Naive thymus-derived CD8-positive, alpha-beta T cell (primary cell): ENCODE data around the gene SCYL2. TPM values are rescaled to one million over a fixed set of nuclear protein-coding genes. Genes with fewer than 3 reads are reported as not detected.
"Not testable (repeated sequence)": the region's sequence is repeated elsewhere in the genome, so short reads cannot be mapped to it uniquely, and the experiment has no call there.

Source experiments
- ATAC-seq, 2 donors: fragments of 150-1000 bp; cut with Tn5 transposase in 1 of 2; sonication (Bioruptor Pico), chemical (Tn5 transposase) in 1 of 2; 1 replicate in 1 of 2; 2 replicates in 1 of 2; pipeline ENCODE4 v1.10.0; 2021; ENCODE audit warnings: mild to moderate bottlenecking in 2 of 2, moderate library complexity in 2 of 2
- POLR2A ChIA-PET: fragments of 350-600 bp; sonication (Branson Sonifier 250); formaldehyde crosslinking; loops from one replicate; lab custom pipeline; 2021; ENCODE audit warnings: antibody characterized with exemption; lab: Charles Lee
- DNase-seq, 10 donors: peaks; one replicate each; pipeline versions ENCODE4 v3.0.0 to v3.0.0-alpha.2; 2020 to 2022
- H3K27ac Mint-ChIP-seq, 10 donors: one replicate each; pipeline ENCODE4 v1.8.0; 2020 to 2022; ENCODE audit warnings: mild to moderate bottlenecking in 10 of 10, mixed read lengths in 10 of 10, moderate library complexity in 4 of 10, inconsistent platforms in 1 of 10
- H3K27me3 Mint-ChIP-seq, 5 donors: one replicate each; pipeline ENCODE4 v1.8.0; 2021 to 2022; ENCODE audit warnings: mixed read lengths in 5 of 5
- H3K36me3 Mint-ChIP-seq, 3 donors: one replicate each; pipeline ENCODE4 v1.8.0; 2020 to 2022; ENCODE audit warnings: mixed read lengths in 3 of 3, mild to moderate bottlenecking in 2 of 3, inconsistent platforms in 1 of 3
- H3K4me1 Mint-ChIP-seq, 4 donors: one replicate each; pipeline ENCODE4 v1.8.0; 2021 to 2022; ENCODE audit warnings: mixed read lengths in 4 of 4
- H3K4me3 Mint-ChIP-seq, 10 donors: one replicate each; pipeline ENCODE4 v1.8.0; 2020 to 2022; ENCODE audit warnings: mild to moderate bottlenecking in 10 of 10, mixed read lengths in 10 of 10, moderate library complexity in 6 of 10, inconsistent platforms in 1 of 10
- H3K9me3 Mint-ChIP-seq, 9 donors: one replicate each; pipeline ENCODE4 v1.8.0; 2020 to 2022; ENCODE audit warnings: mixed read lengths in 9 of 9, mild to moderate bottlenecking in 3 of 9, inconsistent platforms in 1 of 9, moderate library complexity in 1 of 9
- polyA plus RNA-seq, 3 donors: library from polyadenylated mRNA; unstranded; fragments of 300-500 nt; fragmentation: Illumina TruSeq; gene quantifications; one replicate each; pipeline ENCODE4 v1.2.3, GENCODE V29; 2021
- total RNA-seq, 8 experiments: library from RNA in 2 of 8; stranded (reverse) in 2 of 8; gene quantifications; one replicate each; pipeline ENCODE4 v1.2.3 and lab custom pipeline; 2021 to 2026

The SCYL2 gene
- total and polyA plus RNA-seq, 5 experiments from 2014 or later = 15.9 to 52.3 (median 18.6) TPM

DNA sequence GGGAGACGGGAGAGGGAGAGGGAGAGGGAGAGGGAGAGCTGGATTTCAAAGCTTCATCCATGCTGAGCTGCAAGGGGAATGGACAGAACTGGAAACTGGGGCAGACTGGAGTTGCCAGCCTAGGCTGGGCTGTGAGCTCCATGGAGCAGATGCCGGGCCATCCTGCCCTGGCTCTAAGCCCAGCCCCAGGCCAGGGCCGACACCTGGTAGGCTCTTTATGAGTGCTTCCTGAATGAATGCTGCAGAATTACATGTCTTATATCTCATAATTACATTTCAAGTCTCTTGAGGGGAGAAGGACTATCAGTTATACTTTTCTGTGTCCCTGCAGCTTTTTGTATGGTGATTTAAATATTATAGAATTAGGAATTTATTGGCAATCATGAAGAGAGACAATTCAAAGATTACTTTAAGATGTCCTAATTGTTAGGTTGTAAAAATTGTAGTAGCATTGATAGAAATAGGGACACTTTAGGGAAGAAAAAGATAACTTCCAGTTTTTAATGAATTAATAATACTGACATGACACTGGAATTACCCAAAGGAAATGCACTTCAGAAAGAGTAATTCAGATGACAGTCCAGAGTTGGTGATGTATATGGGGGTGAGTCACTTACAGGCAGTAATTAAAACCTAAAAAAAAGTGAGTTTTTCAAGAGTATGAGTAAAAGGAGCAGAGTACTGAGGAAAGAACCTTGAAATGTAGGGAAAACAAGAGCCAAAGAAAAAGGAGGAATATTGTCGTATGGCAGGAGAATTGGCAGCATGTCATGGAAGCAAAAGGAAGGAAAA is 29.0 kb downstream of the SCYL2 start:
- Mint-ChIP-seq H3K9me3 (peaks cover 0 to 18% (median 5%) of the 10 kb centered on the region in 9 donors), H3K27me3 (no peaks in the 10 kb centered on the region), H3K27ac (peak overlapping the region in 2 of 10 donors; percentile 9 to 36), H3K4me3 (no peak overlapping the region), H3K4me1 (no peaks in the 10 kb centered on the region), H3K36me3 (peaks cover 28 to 63% (median 49%) of the 10 kb centered on the region in 3 donors)
- ATAC-seq (no peak), DNase-seq (no peak)
- POLR2A ChIA-PET = no interaction called here

DNA sequence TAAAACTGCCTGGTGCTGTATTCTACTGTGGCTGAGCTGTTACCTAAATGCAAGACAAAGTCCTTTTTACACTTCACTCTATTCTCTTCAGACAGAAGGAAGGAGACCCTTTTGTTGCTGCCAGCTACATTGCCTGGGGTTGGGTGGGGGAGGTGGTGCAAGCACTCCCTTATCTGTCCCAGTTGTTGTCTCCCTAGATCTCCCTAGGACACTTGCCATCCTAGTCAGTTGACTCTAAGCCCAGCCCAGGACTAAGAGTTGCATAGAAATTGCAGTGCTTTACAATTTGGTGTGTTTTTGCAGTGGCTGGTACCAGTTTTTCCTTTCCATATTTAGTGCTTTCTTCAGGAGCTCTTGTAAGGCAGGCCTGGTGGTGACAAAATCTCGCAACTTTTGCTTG is 35.1 kb downstream of the SCYL2 start:
- Mint-ChIP-seq H3K4me3 (no peak overlapping the region), H3K27ac (no peak overlapping the region), H3K36me3 (peaks cover 49 to 84% (median 78%) of the 10 kb centered on the region in 3 donors), H3K9me3 (peaks cover 0 to 40% (median 17%) of the 10 kb centered on the region in 9 donors), H3K27me3 (no peaks in the 10 kb centered on the region), H3K4me1 (peaks cover 0 to 7% (median 2%) of the 10 kb centered on the region in 4 donors)
- POLR2A ChIA-PET = no interaction called here
- ATAC-seq (no peak), DNase-seq (no peak)

DNA sequence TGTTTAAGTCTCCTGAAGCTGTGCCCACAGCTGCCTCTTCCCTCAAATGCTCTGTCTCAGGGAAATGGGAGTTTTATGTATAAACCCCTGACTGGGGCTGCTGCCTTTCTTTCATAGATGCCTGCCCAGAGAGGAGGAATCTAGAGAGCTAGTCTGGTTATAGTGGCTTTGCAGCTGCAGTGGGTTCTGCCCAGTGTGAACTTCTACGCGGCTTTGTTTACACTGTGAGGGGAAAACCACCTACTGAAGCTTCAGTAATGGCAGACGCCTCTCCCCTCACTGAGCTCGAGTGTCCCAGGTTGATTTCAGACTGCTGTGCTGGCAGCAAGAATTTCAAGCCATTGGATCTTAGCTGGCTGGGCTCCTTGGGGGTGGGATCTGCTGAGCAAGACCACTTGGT is 36.9 kb downstream of the SCYL2 start:
- DNase-seq (no peak), ATAC-seq (no peak)
- Mint-ChIP-seq H3K27me3 (no peaks in the 10 kb centered on the region), H3K27ac (no peak overlapping the region), H3K9me3 (peaks cover 0 to 40% (median 17%) of the 10 kb centered on the region in 9 donors), H3K4me1 (peaks cover 0 to 9% (median 2%) of the 10 kb centered on the region in 4 donors), H3K4me3 (no peak overlapping the region), H3K36me3 (peaks cover 49 to 80% (median 66%) of the 10 kb centered on the region in 3 donors)
- POLR2A ChIA-PET = no interaction called here

DNA sequence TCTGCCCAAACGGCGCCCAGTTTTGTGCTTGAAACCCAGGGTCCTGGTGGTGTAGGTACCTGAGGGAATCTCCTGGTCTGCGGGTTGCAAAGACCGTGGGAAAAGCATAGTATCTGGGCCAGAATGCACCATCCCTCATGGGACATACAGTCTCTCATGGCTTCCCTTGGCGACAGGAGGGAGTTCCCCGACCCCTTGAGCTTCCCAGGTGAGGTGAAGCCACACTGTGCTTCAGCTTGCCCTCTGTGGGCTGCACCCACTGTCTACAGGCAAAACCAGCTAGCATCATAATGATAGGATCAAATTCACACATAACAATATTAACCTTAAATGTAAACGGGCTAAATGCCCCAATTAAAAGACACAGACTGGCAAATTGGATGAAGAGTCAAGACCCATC is 37.4 kb downstream of the SCYL2 start:
- H3K4me1 Mint-ChIP-seq, H3K27me3 Mint-ChIP-seq, POLR2A ChIA-PET, ATAC-seq, H3K4me3 Mint-ChIP-seq, DNase-seq: not testable (repeated sequence)
- peaks cover 46 to 75% (median 62%) of the 10 kb centered on the region in 3 donors for H3K36me3 Mint-ChIP-seq
- peak overlapping the region in 1 of 10 donors; percentile 22 for H3K27ac Mint-ChIP-seq
- H3K9me3 Mint-ChIP-seq = peaks cover 0 to 40% (median 17%) of the 10 kb centered on the region in 9 donors

DNA sequence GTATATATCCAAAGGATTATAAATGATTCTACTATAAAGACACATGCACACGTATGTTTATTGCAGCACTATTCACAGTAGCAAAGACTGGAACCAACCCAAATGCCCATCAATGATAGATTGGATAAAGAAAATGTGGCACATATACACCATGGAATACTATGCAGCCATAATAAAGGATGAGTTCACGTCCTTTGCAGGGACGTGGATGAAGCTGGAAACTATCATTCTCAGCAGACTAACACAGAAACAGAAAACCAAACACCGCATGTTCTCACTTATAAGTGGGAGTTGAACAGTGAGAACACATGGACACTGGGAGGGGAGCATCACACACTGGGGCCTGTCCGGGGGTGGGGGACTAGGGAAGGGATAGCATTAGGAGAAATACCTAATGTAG is 41.2 kb downstream of the SCYL2 start:
- not testable (repeated sequence) for H3K27me3 Mint-ChIP-seq, DNase-seq, H3K27ac Mint-ChIP-seq, ATAC-seq, H3K4me3 Mint-ChIP-seq, H3K4me1 Mint-ChIP-seq
- Mint-ChIP-seq H3K9me3 (peaks cover 0 to 26% (median 9%) of the 10 kb centered on the region in 9 donors), H3K36me3 (peaks cover 13 to 55% (median 42%) of the 10 kb centered on the region in 3 donors)
- POLR2A ChIA-PET = interaction anchor here (0.6 kb wide), 1 partner anchor 1518 kb away, joined by 6 read pairs; no protein-coding TSS in a partner anchor

GRCh38 chr12:100311317-100311716 is 44.3 kb downstream of the SCYL2 start:
- Mint-ChIP-seq H3K4me1 (peaks cover 0 to 2% (median 0%) of the 10 kb centered on the region in 4 donors), H3K4me3 (no peak overlapping the region), H3K36me3 (peaks cover 0 to 54% (median 23%) of the 10 kb centered on the region in 3 donors), H3K9me3 (peaks cover 0 to 8% (median 0%) of the 10 kb centered on the region in 9 donors), H3K27ac (peak overlapping the region in 1 of 10 donors; percentile 15), H3K27me3 (no peaks in the 10 kb centered on the region)
- POLR2A ChIA-PET = no interaction called here
- ATAC-seq (no peak), DNase-seq (no peak)

- POLR2A ChIA-PET = no interaction called here
- Mint-ChIP-seq H3K27me3 (no peaks in the 10 kb centered on the region), H3K36me3 (peaks cover 0 to 67% (median 13%) of the 10 kb centered on the region in 3 donors), H3K27ac (no peak overlapping the region), H3K4me1 (peaks cover 0 to 2% (median 0%) of the 10 kb centered on the region in 4 donors), H3K4me3 (no peak overlapping the region), H3K9me3 (no peaks in the 10 kb centered on the region)
- DNase-seq = no peak
- no peak for ATAC-seq
Measured at GRCh38 chr12:100317371-100317770, 50.4 kb downstream of the SCYL2 start.

DNA sequence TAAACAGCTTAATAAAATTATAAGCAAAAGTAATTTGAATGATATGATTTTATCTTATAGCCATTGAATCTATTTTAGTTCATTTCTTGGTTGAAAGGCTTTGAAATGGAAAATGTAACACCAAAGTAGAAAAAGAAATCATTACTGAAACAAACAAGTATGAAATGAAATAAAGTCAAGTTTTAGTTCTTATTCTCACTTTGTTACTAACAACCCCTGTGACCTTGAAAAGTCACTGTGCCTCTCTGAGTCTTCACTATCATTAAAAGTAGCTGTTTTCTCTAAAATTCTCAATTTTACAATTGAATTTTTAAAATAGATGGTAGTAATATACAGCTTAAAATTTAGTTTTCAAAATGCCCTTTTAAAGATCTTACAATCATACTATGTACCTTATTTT is 57.5 kb downstream of the SCYL2 start:
- H3K27ac Mint-ChIP-seq = no peak overlapping the region
- peaks cover 0 to 68% (median 6%) of the 10 kb centered on the region in 3 donors for H3K36me3 Mint-ChIP-seq
- DNase-seq = no peak
- POLR2A ChIA-PET = no interaction called here
- no peaks in the 10 kb centered on the region for H3K27me3 Mint-ChIP-seq
- ATAC-seq = no peak
- peaks cover 0 to 2% (median 0%) of the 10 kb centered on the region in 4 donors for H3K4me1 Mint-ChIP-seq
- no peaks in the 10 kb centered on the region for H3K9me3 Mint-ChIP-seq
- H3K4me3 Mint-ChIP-seq = no peak overlapping the region

DNA sequence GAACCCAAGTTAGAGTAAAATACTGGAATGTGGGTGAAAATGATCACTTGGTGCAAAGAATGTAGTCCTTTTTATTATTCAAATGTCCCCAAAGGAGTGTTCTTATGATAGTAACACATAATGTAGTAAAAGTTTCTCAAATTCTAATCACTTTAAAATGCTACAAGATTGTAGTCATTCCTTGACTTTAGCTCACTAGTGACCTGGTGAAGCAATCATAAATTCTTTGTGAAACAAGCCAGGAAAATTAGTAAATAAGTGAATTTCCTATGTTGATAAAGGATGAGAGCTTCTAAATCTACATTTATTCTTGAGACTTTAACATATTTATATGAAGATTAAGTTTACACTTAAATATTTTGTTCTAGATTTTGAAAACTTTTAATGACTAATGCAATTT is 59.2 kb downstream of the SCYL2 start:
- no peak overlapping the region for H3K4me3 Mint-ChIP-seq
- no peaks in the 10 kb centered on the region for H3K9me3 Mint-ChIP-seq
- H3K27me3 Mint-ChIP-seq = no peaks in the 10 kb centered on the region
- no peak for ATAC-seq
- POLR2A ChIA-PET = no interaction called here
- no peak overlapping the region for H3K27ac Mint-ChIP-seq
- peaks cover 0 to 1% (median 0%) of the 10 kb centered on the region in 4 donors for H3K4me1 Mint-ChIP-seq
- H3K36me3 Mint-ChIP-seq = peaks cover 0 to 76% (median 8%) of the 10 kb centered on the region in 3 donors
- no peak for DNase-seq

GRCh38 chr12:100329800-100330199 is 62.8 kb downstream of the SCYL2 start:
- no peak for ATAC-seq
- H3K27ac Mint-ChIP-seq = peak overlapping the region in 1 of 10 donors; percentile 35

DNA sequence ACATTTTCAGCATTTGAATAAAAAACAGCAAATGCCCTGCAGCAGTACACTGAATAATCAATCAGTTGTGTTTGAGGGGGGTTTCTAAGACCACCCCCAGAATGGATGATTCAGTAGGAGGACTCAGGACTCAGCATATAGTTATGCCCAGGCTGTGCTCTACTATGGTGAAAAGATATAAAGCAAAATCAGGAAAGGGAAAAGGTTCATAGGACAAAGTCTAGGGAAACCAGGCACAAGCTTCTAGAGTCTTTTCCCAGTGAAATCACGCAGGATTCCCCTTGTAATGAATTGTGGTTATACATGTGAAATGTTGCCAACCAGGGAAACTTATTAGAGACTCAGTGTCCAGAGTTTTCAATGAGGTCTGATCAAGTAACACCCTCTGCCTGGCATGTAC is 64.9 kb downstream of the SCYL2 start:
- H3K9me3 Mint-ChIP-seq = no peaks in the 10 kb centered on the region
- H3K27me3 Mint-ChIP-seq = no peaks in the 10 kb centered on the region
- peak overlapping the region in 2 of 10 donors; percentile 43 to 59 for H3K27ac Mint-ChIP-seq

More at GRCh38 chr12:100329800-100330199, 62.8 kb downstream of the SCYL2 start:
- POLR2A ChIA-PET = no interaction called here
- Mint-ChIP-seq H3K27me3 (no peaks in the 10 kb centered on the region), H3K9me3 (no peaks in the 10 kb centered on the region), H3K4me1 (no peaks in the 10 kb centered on the region), H3K4me3 (no peak overlapping the region), H3K36me3 (peaks cover 4 to 83% (median 19%) of the 10 kb centered on the region in 3 donors)
- no peak for DNase-seq

DNA sequence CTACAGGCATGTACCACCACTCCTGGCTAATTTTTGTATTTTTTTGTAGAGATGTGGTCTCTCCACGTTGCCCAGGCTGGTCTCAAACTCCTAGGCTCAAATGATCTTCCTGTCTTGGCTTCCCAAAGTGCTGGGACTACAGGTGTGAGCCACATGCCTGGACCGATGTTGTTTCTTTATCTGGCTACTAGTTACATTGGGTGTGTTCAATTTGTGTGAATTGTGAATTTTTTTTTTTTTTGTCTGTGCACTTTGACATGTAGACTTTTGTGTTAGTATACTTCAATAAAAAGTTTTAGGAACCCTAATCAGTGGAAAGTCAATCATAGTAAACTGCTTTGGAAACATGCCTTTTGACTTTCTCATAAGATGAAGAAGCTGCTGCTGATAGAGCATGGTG is 65.9 kb downstream of the SCYL2 start:
- Mint-ChIP-seq H3K4me3 (no peak overlapping the region), H3K36me3 (peaks cover 4 to 95% (median 34%) of the 10 kb centered on the region in 3 donors), H3K4me1 (no peaks in the 10 kb centered on the region), H3K27ac (peak overlapping the region in 3 of 10 donors; percentile 2 to 46 (median 28)), H3K9me3 (no peaks in the 10 kb centered on the region), H3K27me3 (no peaks in the 10 kb centered on the region)
- DNase-seq (no peak), ATAC-seq (no peak)
- POLR2A ChIA-PET = interaction anchor here (0.7 kb wide), 2 partner anchors 139 to 214 kb away, joined by 3 to 4 read pairs; no protein-coding TSS in a partner anchor

More for the DNA sequence above, 64.9 kb downstream of the SCYL2 start:
- ATAC-seq (no peak), DNase-seq (no peak)
- Mint-ChIP-seq H3K4me1 (no peaks in the 10 kb centered on the region), H3K36me3 (peaks cover 4 to 96% (median 32%) of the 10 kb centered on the region in 3 donors), H3K4me3 (no peak overlapping the region)
- POLR2A ChIA-PET = no interaction called here

DNA sequence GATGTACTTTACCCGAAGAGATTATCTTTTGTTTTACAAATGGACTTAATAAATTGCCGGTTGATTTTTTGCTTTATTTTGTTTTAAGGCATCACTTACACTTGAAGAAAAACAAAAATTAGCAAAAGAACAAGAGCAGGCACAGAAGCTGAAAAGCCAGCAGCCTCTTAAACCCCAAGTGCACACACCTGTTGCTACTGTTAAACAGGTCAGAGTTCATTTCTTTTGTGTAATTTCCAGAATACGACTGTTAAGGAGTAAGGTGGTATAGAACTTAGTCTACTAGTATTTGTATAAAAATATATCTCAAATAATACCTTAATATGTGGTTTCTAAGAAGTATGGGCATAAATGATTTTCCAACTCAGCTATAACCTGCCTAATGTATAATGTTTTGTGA is 70.3 kb downstream of the SCYL2 start:
- H3K4me1 Mint-ChIP-seq = no peaks in the 10 kb centered on the region
- ATAC-seq (no peak), DNase-seq (no peak)
- H3K27me3 Mint-ChIP-seq = no peaks in the 10 kb centered on the region
- peak overlapping the region in 1 of 10 donors; percentile 47 for H3K27ac Mint-ChIP-seq
- peaks cover 5 to 77% (median 41%) of the 10 kb centered on the region in 3 donors for H3K36me3 Mint-ChIP-seq
- H3K9me3 Mint-ChIP-seq = peaks cover 0 to 1% (median 0%) of the 10 kb centered on the region in 9 donors
- no peak overlapping the region for H3K4me3 Mint-ChIP-seq
- POLR2A ChIA-PET = no interaction called here
